ENCODE results near the gene SIDT1.

SIDT1 gene

GRCh38 chr3:113523241-113523640 is 9.1 kb upstream of the SIDT1 start:
- no peak overlapping the region for H3K4me3 ChIP-seq (ENCODE audit: control insufficient read depth, low read depth, low read length)
- DNase-seq (ENCODE audit: low read depth): no peak
- TF ChIP-seq CTCF (conservative IDR thresholded peaks at IDR 0.05; ENCODE audit: control insufficient read depth, insufficient read depth, low read depth, low read length): no peak

- TF ChIP-seq CTCF (conservative IDR thresholded peaks at IDR 0.05; ENCODE audit: control insufficient read depth, insufficient read depth, low read depth, low read length): no peak
- DNase-seq (ENCODE audit: low read depth): no peak
- peak overlapping the region; percentile 23 for H3K4me3 ChIP-seq (ENCODE audit: control insufficient read depth, low read depth, low read length)
Observed at GRCh38 chr3:113532698-113533533, 561 bp downstream of the SIDT1 start.

DNA sequence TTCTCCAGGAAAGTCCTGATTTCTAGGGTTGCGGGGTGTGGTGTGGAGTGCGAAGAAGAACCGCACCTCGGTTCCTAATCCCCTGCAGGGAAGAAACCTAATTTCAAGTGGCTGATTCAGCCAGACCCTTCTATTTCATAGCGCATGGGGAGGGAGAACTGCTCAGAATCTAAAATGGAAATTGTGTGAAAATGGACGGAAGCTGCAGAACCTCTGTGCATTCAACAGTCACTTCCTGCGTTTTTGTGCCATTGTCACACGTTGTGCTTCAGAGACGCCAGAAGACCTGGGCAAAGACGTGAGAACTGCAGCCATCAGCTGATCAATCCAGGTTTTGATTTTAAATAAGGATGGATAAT is 1.2 kb downstream of the SIDT1 start:
- DNase-seq (ENCODE audit: low read depth): no peak
- TF ChIP-seq CTCF (conservative IDR thresholded peaks at IDR 0.05; ENCODE audit: control insufficient read depth, insufficient read depth, low read depth, low read length): no peak
- H3K4me3 ChIP-seq (ENCODE audit: control insufficient read depth, low read depth, low read length): no peak overlapping the region

DNA sequence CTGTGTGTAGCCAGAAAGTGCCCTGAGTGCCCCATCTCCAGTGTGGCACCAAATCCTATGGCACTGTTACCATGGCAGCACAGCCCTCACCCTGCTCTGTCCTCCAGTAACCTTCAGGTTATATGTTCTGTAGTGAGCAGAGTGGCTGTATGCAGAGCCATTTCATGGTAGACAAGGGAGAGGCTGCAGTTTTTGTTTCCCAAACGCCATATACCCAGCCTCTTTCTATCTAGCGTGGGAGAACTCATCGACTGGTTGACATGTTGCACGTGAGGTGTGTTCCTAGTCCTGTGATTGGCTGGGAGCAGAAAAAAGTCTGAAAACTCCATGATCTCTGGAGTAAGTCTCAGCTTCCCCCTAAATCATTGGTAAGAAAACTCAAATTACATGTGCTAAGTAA is 2.0 kb downstream of the SIDT1 start:
- TF ChIP-seq CTCF (conservative IDR thresholded peaks at IDR 0.05; ENCODE audit: control insufficient read depth, insufficient read depth, low read depth, low read length): no peak
- DNase-seq (ENCODE audit: low read depth): no peak
- no peak overlapping the region for H3K4me3 ChIP-seq (ENCODE audit: control insufficient read depth, low read depth, low read length)

DNA sequence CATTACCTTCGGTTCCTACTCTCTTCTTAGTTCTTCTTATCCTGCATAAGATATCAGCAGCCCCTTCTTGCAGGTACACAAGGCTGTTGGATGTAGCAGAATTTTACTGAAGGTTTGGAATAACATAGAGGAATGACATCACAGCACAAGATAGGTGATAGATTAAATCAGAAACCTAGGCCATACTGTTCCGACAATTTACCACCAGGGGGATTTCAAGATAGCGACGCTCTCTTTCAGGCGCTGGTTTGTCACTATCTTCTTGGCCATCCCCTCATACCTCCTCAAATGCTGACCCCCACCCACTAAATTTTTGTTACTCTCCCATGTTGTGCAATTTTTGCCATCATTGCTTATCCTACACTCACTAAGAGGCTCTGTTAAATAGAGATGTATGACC is 3.5 kb downstream of the SIDT1 start:
- DNase-seq (ENCODE audit: low read depth): no peak
- no peak overlapping the region for H3K4me3 ChIP-seq (ENCODE audit: control insufficient read depth, low read depth, low read length)
- peak; percentile 31 for TF ChIP-seq CTCF (conservative IDR thresholded peaks at IDR 0.05; ENCODE audit: control insufficient read depth, insufficient read depth, low read depth, low read length)

GRCh38 chr3:113536627-113537101 is 4.3 kb downstream of the SIDT1 start:
- TF ChIP-seq CTCF (conservative IDR thresholded peaks at IDR 0.05; ENCODE audit: control insufficient read depth, insufficient read depth, low read depth, low read length): no peak
- no peak overlapping the region for H3K4me3 ChIP-seq (ENCODE audit: control insufficient read depth, low read depth, low read length)
- DNase-seq (ENCODE audit: low read depth): no peak

All from fibroblast of mammary gland (primary cell).